HG03342 (cell line): Measurements from ENCODE around the gene SSR4.

ENCODE experiments used
- ATAC-seq: cut with Tn5 transposase; IDR thresholded peaks from one replicate; pipeline ENCODE4 v1.9.1; 2021; ENCODE audit warnings: mild to moderate bottlenecking, moderate library complexity; ENCODE audit not compliant: unreplicated experiment

The SSR4 gene

DNA sequence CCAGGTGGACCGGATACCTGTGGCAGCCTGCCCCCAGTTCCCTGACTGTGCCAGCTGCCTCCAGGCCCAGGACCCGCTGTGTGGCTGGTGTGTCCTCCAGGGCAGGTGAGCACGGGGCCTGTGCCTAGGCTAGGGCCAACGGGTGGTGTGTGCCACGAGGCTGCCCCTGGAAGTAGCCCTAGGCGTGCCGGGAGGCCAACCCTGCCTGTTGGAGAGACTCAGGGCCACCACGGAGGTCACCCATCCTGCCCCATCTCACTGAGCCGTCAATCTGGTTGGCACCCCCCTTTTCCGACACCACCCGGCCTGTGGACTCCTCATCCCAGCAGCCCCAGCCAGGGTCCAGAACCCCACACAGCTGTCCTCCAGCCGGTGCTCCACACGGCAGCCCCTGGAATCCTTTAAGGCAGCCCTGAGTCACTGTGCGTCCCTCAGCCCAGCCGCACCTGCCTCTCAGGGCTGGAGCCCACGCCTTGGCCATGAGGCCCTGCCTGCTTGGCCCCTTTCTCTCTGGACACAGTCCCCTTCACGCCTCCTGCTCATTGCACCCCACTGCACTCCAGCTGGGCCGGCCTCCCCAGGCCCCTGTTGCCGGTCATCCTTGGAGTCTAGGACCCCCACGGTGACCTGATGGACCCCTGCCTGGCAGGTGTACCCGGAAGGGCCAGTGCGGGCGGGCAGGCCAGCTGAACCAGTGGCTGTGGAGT, 25.2 kb upstream of the SSR4 start:
- ATAC-seq, result no peak

DNA sequence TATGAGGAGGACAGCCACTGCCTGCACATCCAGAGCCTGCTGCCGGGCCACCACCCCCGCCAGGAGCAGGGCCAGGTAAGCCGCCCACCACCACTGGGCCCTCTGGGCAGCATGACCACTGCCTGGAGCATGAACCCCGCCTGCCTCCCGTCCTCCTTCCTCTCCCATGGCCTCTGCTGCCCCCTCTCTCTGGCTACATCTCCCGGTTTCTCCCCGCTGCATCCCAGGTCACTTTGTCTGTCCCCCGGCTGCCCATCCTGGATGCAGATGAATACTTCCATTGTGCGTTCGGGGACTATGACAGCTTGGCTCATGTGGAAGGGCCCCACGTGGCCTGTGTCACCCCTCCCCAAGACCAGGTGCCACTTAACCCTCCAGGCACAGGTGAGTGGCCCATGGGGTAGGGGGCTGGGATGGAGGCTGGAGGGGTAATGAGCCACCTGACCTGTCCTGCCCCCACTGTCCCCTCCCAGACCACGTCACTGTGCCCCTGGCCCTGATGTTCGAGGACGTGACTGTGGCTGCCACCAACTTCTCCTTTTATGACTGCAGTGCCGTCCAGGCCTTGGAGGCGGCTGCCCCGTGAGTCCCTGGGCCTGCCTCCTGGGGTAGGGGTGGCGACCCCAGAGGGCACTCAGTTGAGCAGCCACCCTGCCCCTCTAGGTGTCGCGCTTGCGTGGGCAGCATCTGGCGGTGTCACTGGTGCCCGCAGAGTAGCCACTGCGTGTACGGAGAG, 24.4 kb upstream of the SSR4 start:
- ATAC-seq, result no peak

- ATAC-seq, result no peak
These were observed 23.7 kb upstream of the SSR4 start for GRCh38 chrX:153770601-153771414.

DNA sequence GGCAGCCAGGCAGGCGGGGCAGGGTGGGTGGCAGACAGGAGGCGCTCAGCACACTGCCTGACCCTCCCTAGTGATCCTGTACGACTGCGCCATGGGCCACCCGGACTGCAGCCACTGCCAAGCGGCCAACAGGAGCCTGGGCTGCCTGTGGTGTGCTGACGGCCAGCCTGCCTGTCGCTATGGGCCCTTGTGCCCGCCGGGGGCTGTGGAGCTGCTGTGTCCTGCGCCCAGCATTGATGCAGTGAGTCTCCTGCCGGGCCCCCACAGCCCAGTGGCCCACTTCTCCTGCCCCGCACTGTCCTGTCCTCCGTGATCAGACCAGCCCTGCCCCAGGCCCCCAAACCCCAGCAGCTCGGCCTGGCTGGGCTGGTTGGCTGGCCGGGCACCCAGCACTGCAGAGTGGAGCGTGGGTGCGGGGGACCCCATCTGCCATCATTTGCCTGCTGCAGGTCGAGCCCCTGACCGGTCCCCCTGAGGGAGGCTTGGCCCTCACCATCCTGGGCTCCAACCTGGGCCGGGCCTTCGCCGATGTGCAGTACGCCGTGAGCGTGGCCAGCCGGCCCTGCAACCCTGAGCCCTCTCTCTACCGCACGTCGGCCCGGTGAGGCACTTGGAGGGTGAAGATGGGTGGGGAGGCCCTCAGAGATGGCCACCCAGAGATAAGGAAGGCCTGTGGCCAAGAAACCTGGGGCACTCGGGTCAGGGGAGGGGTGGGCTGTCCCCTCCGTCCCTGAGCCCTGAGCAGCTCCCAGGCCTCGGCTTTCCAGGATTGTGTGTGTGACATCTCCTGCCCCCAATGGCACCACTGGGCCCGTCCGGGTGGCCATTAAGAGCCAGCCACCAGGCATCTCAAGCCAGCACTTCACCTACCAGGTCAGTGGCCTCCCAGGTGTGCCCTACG, 22.8 kb upstream of the SSR4 start:
- no peak for ATAC-seq

DNA sequence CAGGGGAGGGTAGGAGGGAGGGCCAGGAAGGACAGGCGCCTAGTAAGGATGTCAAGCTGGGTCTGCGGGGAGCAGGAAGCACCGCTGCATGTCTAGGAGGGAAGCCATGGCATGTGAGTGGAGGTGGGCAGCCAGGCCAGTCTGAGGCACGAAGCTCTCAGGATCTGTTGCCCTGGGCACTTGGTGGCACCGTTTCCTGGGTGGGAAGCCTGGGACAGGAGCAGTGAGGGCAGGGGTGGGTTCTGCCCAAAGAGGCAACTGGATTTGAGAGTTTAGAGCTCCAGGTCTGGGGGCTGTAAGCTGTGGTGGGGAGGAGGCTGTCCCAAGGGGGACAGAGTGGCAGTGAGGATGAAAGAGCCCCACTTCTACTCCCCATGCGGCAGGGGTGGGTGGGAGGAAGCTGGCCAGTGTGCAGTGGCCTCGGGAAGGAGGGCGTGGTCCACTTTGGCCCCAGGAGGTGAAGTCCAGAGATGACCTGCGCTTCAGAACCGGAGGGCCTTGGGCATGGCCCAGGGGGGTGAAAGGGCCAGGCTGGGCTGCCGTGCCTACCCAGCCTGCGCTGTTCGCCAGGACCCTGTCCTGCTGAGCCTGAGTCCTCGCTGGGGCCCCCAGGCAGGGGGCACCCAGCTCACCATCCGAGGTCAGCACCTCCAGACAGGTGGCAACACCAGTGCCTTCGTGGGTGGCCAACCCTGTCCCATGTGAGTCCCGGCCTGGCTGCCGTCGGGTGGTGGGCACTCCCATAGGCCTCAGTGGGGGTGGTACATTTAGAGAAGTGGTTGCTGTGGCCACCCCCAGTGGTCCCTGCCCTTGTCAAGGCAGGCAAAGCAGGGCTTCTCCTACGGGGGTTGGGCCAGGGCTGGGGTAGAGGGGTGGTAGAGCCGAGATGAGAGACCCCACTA, 21.9 kb upstream of the SSR4 start:
- ATAC-seq, result no peak

DNA sequence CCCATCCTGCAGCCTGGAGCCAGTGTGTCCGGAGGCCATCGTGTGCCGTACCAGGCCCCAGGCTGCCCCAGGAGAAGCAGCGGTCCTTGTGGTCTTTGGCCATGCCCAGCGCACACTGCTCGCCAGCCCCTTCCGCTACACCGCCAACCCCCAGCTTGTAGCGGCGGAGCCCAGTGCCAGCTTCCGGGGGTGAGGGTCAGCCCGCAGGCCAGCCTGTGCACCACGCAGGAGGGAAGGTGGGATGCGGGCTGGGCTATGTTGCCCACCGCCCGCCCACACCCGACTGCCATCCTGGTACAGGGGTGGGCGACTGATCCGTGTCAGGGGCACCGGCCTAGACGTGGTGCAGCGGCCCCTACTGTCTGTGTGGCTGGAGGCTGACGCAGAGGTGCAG, 21.3 kb upstream of the SSR4 start:
- ATAC-seq, result no peak

GRCh38 chrX:153773741-153774575, 20.5 kb upstream of the SSR4 start:
- no peak for ATAC-seq

GRCh38 chrX:153774576-153775292, 19.7 kb upstream of the SSR4 start:
- no peak for ATAC-seq

DNA sequence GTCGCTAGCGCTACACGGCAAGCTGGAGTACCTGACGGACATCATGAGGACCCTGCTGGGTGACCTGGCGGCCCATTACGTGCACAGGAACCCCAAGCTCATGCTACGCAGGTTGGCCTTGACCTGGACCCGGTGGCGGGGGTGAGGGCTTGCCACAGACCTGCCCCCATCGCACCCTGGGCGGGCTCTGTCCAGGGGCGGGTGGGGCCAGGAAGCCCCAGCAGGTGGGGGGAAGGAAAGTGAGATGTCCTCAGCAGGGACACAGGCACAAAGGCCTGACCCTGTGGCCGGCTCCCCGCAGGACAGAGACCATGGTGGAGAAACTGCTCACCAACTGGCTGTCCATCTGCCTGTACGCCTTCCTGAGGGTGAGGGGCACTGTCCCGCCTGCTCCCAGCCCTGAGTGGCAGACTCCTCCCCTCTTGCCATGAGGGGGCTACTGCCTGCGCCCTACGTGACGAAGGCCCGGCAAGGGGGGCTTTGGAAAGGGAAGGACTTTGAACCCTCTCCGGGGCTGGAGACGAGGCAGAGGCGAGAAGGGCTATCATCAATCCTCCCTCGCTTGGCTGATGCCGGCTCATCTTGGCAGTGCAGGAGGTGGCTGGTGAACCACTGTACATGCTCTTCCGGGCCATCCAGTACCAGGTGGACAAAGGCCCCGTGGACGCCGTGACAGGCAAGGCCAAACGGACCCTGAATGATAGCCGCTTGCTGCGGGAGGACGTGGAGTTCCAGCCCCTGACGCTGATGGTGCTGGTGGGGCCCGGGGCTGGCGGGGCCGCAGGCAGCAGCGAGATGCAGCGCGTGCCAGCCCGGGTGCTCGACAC, 19.0 kb upstream of the SSR4 start:
- ATAC-seq, result no peak

DNA sequence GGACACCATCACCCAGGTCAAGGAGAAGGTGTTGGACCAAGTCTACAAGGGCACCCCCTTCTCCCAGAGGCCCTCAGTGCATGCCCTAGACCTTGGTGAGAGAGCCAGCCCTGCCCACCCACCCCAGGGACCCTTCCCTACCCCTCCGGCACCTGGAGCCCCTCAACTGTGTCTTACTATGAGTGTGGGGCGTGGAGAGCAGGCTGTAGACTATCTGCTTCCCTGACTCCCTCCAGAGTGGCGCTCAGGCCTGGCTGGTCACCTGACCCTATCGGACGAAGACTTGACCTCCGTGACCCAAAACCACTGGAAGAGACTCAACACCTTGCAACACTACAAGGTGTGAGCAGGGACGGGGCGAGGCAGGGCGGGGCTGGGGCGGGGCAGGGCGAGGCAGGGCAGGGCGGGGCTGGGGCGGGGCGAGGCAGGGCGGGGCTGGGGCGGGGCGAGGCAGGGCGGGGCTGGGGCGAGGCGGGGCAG, 18.3 kb upstream of the SSR4 start:
- ATAC-seq, result no peak

- ATAC-seq, result no peak
These were observed 17.8 kb upstream of the SSR4 start for GRCh38 chrX:153776611-153777045.

DNA sequence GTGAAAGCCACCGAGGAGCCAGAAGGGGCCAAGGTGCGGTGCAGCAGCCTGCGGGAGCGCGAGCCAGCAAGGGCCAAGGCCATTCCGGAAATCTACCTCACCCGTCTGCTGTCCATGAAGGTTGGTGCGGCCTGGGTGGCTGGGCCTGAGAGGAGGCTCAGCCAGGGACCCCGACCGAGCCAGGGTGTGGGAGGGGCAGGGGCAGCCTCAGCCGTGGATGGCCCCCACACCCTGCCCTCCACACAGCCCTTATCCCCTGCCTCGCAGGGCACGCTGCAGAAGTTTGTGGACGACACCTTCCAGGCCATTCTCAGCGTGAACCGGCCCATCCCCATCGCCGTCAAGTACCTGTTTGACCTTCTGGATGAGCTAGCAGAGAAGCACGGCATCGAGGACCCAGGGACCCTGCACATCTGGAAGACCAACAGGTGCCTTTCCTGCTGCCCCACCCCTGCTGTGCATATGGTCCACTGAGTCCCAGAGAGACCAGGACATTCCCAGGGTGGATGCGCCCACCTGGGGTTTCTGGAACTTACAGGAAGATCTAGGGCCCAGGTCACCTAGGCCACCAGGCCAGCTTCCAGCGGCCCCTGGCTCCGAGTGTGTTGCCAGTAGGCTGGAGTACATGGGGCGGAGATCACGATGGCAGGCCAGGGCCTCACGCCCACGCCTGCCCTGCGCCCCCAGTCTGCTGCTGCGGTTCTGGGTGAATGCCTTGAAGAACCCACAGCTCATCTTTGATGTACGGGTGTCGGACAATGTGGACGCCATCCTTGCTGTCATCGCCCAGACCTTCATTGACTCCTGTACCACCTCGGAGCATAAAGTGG, 17.0 kb upstream of the SSR4 start:
- ATAC-seq, result no peak

- ATAC-seq, result no peak
These were observed 16.3 kb upstream of the SSR4 start for GRCh38 chrX:153778181-153778580.

DNA sequence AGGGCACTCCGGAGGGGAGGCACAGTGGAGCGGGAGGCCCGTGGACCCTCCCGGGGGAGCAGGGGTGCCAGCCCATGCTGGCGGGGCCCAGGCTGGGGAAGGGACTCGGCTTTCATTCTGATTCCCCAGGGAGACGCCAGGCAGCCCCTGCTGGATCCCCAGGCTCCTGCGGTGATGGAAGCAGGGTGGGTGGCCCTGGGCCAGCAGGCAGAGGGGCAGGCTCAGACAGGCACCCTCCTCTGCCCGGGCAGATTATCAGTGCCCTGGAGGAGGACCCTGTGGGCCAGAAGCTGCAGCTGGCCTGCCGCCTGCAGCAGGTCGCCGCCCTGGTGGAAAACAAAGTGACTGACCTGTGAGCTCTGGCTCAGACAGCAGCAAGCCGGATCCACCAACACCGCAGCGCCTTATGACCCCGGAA, 15.8 kb upstream of the SSR4 start:
- ATAC-seq, result no peak

DNA sequence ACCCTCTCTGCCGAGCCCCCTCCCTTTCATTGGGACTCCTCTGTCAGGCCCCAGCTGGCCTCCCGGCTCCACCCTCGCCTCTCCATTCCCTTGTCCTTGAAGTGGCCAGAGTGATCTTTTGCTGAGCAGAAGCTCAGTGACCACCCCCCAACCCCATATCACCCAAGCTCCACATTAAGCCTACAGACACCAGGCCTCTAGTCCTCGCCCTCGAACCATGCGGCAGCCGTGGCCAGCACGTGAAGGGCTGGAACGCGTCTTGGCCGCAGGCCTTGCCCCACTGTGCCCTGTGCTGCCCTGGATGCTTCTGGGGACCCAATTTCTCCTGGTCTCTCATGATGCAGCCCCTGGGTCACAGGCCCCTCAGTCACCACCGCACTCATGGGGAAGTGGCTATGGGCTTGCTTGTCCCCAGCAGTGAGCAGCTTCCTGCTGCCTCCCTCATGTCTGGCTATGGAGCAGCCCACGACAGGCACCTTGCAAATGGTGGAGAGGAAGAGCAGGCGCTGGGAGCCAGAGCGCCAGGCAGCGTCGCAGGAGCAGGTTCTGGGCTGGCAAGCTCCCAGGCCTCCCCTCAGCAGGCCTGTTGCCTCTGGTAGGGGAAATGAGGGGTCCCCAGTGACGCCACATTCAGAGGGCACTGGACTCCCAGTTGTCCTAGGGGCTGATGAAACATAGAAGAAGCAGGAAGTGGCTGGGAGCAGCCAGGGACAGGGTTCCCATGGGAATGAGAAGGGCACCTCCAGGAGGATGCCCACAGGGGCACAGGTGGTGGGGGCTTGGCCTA, 14.4 kb upstream of the SSR4 start:
- ATAC-seq, result no peak
